Thyroid gland (tissue), 4 donors: ENCODE results near the gene E2F3.

Source experiments
- CTCF ChIP-seq, 6 experiments: fragments of 200-600 bp in 3 of 6; fragments of 450-650 bp in 3 of 6; sonication (generic) in 3 of 6; IDR thresholded peaks; one replicate each; pipeline ENCODE4 v1.5.1; 2016 to 2019; ENCODE audit warnings: antibody characterized with exemption in 6 of 6, mild to moderate bottlenecking in 2 of 6, inconsistent platforms in 1 of 6, moderate library complexity in 1 of 6
- POLR2A ChIP-seq, 2 donors: fragments of 450-650 bp; IDR thresholded peaks; one replicate each; pipeline ENCODE4 v1.6.1; 2017; ENCODE audit warnings: antibody characterized with exemption in 2 of 2, mild to moderate bottlenecking in 2 of 2, moderate library complexity in 1 of 2

GRCh38 chr6:20483887-20484497, 82.3 kb downstream of the E2F3 start:
- TF ChIP-seq CTCF (IDR thresholded peaks at IDR 0.05) (no peak), POLR2A (IDR thresholded peaks at IDR 0.05) (no peak)
